ENCODE data around the gene PROK1.

PROK1 gene

DNA sequence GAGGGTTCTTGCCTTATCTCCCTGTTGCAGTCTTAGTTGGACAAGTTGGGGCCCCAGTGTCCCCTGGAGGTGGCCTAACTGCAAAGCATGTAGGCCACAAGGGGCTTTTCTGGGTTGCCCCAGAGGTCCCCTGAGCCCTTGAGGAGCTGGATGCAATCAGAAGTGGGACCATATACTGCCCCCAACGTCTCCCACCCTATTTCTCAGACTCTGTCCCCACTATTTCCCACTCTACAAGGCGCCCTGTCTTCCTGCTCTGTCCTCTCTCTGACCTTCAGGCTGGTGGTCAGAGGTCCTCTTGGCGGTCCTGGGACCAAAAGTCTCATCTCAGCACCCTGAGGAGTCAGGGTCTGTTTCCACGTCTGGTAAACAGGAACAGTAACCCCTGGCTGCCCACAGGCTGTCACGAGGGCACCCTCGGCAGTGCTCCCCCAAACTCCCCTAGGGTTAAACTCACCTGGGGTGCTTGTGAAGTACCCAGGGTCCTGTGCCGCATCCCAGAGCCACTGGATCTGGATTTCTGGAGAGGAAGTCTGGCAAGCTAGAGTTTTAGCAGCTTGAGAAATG is 14.9 kb downstream of the PROK1 start:
- no peak for DNase-seq (ENCODE audit: low spot score)

DNA sequence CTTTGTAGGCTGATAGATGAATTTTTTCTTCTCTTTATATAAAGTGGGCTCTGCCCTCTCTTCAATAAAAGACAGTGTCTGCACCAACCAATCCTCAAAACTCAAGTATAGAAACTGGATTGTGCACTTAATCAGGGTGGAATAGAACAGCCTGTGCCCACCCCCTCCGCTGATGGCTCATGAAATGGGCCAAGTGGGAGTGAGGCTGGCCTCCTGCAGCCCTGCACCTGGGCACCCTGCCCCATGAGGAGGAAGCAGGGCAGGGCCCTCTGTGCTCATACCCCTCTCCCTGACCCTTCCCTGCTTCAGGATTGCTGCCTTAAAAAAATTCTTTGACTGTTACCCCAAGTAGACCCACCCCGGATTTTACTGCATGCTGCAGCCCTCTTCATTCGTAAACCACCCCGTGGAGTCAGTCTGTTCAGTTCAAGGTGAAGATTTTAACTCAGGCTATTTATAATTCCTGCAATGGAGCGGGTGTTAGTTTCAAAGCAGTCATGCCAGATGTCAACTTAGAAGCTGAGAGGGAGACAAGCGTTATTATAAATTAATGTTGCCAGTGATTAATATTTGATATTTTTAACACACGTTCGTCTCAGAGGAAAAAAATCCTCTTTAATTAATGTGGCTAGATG is 15.8 kb downstream of the PROK1 start:
- DNase-seq (ENCODE audit: low spot score) = no peak

DNA sequence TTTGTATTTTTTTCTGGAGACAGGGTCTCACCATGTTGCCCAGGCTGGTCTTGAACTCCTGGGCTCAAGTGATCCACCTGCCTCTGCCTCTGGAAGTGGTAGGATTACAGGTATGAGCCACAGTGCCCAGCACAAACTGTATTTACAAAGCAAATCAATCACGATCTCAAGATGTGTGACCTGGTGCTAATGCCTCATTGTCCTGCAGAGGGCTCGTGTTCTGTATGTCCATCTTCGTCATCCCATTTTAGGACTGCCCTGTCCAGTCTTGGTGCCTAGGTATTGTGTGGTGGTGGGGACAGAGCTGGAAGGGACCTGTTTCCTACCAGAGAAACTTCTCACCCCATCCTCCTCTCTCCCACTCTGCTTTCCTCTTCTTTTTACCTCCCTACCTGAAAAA is 20.2 kb downstream of the PROK1 start:
- DNase-seq (ENCODE audit: low spot score) = no peak

DNA sequence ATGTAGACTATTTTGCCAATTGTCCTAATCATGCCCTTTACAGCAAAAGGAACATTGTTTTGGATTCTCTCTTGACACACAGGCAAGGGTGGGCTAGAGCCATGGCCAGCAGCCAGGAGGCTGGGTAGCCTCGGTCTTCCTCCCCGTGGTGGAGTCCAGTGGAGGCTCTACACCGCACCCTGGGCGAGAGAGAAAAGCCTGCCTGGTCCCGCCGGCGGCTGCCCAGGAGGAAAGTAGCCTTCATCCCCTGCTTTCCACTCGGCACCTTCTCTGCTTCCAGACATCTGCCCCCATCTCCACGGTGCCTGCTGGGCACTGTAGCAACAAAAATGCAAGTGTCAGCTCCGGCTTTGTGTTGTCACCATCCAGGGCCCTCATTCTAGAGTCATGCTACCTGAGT is 21.6 kb downstream of the PROK1 start:
- DNase-seq (ENCODE audit: low spot score) = no peak

DNA sequence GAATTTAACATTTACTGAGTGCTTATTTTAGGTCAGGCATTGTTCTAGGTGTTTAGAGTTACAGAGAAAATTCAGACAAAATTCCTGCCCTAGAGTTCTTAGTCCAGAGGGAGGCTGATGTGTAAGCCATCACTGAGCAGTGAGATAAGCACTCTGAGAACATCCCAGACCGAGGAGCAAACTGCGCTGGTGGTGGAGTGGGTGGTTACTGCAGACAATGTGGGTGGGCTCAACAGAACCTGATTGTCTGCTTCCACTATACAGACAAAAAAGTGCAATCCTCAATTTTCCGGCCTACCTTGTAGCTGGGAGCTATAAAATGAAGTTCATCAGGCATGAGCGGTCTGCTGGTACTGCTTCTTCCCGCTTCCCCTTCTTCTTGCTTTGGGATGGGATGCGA is 23.5 kb downstream of the PROK1 start:
- DNase-seq (ENCODE audit: low spot score) = no peak

DNA sequence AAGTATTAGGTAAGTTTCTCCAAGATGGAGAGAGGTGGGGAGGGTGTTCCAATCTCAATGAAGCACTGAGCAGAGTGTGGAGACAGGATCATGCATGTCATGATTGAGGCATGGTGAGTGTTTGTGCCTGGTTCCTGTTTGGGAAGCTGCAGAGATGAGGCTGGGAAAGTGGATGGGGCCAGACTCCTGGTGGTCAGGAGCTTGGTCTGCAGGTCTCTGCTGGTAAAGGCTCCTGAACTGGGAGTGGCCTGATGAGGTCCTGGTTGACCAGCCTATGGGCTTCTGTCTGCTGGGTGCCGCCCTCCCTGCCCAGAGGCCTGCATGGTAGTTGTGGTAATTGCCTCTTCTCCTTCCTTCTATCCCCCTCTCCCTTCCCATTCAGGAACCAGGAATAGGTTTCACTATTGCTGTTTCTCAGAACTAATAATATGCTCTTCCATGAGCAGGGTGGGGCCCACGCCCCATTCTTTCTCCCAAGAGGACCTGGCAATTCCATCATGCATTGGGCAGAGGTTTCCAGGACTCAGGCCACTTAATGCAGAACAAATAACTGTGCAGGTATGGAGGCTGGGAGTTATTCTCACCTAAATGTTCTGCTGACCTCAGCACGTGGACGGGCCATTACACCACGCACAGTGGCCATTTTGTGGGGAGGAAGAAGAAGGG is 24.5 kb downstream of the PROK1 start:
- DNase-seq (ENCODE audit: low spot score) = no peak

DNA sequence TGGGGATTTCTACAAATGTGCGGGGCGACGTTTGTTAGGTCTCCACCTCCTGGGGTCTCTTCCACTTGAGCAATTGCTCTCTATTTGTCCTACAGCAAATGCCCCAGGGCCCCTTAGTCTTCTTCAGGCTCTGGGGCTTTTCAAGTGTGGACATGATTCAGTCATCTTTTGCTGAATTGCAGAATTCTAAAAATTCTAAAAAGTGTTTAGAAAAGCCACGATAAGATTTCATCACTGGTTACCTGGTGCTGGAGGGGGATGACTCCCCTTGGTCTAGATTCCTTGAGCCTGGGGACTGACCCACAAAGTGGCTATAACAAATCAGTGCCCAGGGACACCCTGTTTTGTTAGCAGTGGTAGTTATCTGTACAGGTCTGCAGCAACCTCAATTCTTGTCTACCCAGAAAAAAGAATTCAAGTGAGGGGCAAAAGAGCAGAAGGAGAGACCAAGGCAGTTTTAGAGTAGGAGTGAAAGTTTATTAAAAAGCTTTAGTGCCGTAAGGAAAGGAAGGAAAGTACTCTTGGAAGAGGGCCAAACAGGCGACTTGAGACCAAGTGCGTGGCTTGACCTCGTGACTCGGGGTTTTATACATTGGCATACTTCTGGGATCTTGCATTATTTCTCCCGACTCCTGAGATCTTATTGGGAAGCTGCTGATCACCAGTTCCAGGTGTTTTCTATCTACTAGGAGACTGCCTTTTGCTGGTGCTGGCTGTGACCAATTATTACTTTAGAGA is 25.2 kb downstream of the PROK1 start:
- DNase-seq (ENCODE audit: low spot score) = no peak

DNA sequence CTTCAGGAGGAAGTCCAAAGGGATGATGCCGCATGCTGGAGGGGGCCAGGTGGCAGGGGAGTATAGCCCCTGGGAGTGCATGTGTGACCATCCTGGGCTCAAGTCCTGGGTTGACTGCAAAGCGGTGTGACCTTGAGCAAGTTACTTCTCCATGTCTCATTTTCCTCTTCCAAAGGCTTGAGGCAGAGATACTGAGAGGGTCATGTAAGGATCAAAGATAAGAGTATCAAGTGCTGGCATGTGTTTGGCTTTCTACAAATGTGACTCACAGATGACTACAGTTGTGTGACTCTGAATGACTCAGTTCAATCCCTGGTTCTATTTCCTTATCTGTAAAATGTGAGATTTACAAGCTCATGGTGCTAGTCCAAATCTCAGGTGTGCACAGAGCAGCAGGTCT is 26.1 kb downstream of the PROK1 start:
- peak; percentile 25 for DNase-seq (ENCODE audit: low spot score)

DNA sequence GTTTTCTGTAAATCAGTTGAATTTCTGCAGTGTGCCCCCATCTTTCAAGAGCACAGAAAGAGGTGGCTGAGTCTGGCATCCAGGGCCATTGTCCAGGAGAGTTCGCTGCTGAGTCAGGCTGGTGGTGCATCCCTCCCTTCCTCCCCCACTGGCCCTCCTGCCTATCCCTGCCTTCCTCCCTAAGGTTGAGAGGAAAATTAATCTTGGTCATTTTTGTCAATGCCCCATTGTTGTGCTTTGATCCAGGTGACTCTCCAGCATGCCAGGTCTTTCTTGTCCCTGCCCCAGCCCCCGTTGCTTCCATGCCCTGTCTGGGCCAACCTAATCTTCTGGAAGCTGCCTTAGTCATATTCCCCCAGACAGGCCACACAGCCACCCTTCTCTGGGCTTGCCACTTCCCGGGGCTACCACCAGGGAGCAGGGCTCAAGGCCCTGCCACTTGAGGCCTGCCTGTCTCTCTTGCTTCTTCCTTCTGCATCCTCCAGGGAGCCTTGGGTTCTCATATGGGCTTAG is 26.6 kb downstream of the PROK1 start:
- peak; percentile 10 for DNase-seq (ENCODE audit: low spot score)

DNA sequence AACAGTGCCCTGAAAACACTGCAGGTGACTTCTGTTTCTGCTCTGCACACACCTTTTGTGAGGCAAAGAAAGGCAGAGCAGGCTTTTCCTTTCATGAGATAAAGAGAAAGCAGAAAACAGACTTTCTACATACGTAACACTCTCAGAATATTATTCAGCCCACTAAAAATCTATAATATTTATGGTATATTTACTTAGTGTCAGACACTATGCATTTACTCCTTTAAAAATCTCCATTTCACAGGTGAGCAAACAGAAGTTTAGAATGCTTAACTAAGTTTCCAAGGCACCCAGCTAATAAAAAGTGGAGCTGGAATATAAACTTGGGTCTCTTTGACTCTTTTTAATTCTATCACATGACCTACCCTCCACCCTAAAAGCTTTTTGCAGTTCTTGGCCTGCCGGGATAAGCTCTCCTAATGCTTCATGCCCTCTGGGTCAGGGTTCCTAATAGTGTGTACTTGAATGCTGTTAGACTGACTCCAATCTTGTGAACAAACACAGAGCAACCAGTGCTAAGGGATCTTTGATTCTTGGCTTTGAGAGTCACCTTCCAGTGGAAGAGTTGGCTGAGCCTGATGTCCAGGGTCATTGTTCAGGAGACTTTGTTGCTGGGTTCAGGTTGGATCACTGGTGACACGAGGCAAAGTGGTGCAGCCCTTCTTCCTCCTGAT is 27.2 kb downstream of the PROK1 start:
- no peak for DNase-seq (ENCODE audit: low spot score)

DNA sequence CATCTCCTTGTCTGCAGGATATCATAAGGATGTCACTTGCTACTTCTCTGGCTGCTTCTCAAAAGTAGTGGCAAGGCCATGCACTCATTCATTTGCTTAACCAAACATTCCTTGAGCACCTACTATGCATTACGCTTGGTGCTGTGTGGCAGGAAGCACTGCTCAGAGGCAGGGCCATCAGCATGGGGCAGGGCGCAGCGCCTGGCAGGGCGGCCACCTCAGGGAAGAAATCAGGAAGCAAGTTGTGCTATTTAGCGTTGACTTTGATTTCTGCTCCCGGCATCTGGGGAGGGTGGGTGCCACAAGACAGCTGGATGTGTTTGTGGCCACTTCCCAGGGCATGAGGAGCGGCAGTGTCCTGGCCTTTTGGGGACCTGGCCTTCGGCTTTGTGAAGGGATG is 27.9 kb downstream of the PROK1 start:
- DNase-seq (ENCODE audit: low spot score) = no peak

DNA sequence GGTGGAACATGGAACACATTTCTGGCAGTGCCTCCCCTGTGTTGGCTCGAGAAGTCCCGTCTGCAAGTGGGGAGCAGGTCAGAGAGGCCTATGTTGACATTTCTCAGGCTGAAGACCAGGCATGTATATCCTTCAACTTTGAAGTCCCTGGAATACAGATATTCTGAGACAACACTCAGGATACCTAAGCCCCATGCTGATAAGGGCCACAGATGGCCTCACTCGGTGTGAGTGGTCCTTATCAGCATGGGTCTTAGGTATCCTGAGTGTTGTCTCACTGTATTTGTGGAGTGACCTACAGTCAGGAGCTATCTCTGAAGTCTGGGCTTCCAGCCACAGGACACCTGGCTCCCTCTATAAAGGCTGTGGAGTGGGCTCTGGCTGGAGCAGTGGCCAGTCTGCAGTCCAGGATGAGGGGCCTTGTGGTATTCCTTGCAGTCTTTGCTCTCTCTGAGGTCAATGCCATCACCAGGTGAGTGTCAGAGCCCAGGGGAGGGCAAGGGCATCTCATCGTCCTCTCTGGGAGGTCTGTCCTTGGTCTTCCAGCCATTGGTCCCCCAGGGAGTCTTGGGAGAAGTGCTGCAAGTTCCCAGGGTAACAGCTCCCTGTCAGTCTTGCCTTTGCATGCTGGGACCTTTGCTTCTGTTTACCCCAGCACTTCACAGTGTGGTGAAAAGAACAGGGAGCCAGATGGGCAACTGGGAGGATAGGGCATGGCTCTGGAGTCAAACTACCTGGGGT is 29.6 kb downstream of the PROK1 start:
- DNase-seq (ENCODE audit: low spot score) = no peak

DNA sequence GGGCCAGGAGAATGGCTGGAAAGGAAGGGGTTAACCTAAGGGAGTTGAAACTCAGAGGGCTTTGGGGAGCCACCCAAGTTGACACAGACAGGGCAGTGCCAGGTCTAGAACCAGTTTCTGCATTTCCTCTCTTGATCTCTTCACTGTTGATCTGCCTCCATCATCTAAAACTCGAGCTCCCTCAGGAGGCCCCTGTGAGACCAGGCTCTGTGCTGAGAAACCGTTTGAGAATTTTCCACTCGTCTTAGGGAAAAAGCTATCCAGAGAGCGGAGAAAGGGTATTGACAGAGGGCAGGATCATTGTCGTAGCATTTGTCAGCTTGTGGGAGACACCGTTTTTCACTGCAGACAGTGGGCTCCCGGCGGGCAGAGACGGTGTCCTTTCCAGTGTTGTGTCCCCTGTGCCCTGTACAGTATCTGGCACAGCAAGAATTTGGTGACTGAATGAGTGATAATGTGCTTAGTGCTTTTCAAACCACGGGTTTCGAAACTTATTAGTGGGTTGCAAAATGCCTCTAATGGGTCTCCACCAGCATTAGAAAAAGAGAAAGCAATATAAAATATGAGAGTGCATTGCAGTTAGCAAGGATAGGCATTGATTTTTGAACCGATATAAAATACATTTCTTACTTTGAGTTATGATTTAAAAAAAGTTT is 31.1 kb downstream of the PROK1 start:
- DNase-seq (ENCODE audit: low spot score) = no peak

DNA sequence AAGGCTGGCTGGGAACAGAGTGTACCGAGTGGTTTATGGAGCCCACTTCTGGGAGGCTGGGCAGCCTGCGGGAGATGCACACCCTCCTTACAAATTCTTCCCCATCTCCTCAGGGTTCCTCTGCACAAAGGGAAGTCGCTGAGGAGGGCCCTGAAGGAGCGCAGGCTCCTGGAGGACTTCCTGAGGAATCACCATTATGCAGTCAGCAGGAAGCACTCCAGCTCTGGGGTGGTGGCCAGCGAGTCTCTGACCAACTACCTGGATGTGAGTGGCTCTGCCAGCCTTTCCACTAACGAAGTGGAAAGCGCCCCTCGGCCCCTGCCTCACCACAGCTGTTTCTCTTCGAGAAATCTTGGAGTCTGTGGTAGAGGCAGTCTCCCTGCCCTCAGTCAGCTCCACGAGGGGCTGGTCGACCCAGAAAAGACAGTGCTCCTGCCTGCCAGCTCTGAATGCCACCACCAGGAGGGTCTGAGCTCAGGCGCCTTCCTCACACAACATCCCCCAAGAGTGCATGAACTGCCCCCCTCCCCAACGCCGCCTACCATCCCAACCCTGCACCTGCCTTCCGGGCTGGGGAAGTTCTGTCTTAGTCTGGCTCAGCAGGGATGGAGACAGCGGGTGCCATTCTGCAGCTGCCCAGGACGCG is 31.8 kb downstream of the PROK1 start:
- DNase-seq (ENCODE audit: low spot score) = no peak

DNA sequence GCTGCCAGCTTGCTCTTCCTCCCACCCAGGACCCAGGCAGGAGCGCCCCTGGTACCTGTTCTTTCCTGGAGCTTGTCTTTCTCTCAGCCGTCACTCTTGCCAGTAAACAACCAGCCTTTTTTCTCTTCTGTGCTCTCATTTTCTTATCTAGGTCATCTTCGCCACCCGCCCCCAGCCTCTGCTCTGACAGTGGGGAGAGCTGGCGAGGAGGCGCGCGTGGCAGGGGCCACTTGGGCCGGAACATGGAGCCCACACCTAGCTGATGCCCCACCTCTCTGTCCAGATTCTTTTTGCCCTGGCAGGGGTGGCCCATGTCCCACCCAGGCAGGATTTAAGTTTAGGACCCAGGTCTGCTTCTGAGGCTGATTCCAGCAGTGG is 32.3 kb downstream of the PROK1 start:
- no peak for DNase-seq (ENCODE audit: low spot score)

DNA sequence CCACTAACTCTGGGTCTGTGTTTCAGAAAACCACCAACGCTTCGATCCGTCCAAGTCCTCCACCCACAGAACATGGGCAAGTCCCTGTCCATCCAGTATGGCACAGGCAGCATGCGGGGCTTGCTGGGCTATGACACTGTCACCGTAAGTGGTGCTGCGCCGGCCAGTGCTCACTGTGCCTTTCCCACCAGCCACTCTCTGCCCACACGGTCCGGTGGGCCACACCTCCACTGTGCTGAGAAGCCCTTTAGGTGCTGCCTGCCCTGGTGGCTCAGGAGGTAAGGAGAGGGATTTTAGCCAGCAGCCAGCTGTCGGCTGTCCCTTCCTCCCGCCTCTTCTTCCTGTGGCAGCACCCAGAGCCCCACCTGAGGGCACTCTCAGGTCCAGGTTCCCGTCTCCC is 33.9 kb downstream of the PROK1 start:
- DNase-seq (ENCODE audit: low spot score) = no peak

DNA sequence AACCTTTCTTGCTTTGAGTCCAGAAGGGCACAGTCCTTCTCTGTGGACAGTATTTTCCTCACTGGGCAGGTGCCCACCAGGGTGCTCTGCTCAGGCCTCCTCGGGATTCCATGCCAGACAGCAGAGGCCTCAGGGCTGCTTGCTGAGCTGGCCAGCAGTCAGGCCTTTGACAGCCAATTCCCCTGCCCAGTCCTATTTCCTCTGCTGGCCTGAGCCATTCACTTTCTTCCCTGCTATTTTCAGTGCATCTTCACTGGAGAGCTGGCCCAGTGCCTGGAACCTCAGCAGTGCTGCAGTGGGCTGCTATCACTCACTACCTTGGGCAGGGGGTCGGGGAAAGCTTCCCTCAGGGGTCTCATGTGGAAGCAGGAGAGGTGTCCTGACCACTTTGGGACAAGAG is 34.8 kb downstream of the PROK1 start:
- no peak for DNase-seq (ENCODE audit: low spot score)

DNA sequence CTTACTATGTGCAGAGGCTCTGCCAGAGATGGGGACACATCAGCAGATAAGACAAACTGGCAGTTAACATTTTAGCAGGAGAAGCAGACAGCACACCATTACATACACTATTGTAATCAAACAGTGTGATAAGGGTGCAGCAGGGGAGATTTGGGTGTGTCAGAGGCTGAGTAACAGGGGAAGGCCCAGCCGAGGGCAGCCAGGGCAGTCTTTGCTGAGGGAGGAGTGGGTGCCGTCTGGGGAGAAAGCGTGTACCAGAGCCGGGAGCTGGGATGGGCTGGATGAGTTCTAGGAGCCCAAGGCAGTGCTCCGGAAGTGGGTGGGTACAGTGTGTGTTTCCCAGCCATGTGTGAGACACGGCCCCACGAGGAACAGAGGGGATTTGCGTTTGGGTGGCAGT is 36.8 kb downstream of the PROK1 start:
- no peak for DNase-seq (ENCODE audit: low spot score)

DNA sequence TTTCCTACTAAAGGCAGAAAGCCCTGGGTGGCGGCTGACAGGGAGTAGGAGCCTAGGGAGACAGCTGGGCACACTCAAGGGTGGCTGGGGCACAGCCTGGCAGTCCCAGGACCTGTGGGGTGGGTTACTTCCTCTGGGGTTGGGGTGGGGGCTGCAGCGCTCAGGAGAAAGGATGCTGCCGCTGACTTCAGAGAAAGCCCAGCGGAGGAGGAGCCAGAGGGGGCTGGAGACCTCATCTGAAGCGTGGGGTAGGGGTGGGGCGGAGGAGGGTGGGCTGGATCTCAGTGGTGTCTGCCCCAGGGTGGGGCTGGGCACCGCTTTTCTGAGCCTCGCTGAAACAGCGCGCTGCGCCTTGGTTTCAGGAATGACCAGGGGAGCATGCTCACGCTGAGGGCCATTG is 37.2 kb downstream of the PROK1 start:
- no peak for DNase-seq (ENCODE audit: low spot score)

DNA sequence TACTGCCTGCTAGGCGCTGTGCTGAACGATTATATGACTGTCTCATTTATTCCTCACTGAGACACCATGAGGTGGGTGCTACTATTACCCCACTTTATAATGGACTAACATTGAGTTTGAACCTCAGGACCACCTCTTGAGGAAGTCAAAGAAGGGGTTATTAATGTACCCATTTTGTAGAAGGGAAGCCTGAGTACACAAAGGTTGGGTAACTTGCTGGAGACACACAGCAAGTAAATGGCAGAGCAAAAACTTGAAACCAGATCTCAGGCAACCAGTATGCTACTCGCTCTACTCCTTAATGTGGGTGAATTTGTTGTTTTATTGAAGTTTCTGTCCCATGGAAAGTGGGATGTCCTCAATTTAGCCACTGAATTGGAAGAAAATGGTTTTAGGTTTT is 37.9 kb downstream of the PROK1 start:
- DNase-seq (ENCODE audit: low spot score) = no peak

DNA sequence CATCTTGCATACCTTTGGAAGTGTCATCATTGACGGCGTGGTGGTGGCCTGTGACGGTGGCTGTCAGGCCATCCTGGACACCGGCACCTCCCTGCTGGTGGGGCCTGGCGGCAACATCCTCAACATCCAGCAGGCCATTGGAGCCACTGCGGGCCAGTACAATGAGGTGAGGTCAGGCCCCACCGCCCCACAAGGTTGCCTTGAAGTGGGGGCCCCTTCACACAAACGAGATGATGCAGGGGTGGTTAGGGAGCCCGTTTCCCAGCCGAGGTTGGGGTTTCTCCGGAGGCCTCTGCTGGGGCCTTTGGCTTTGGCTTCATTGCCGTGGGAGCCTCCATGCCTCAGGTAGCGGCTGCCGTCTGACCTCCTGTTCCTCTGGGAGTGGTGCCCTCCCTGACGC is 38.5 kb downstream of the PROK1 start:
- no peak for DNase-seq (ENCODE audit: low spot score)
